T47D (cell line): ENCODE data around the gene FOXE1.
A peak's percentile ranks its signal among the peaks of the same experiment; 100 is the strongest.

Experiments
- DNase-seq, 2 experiments: peaks; one replicate each; pipeline versions ENCODE4 v3.0.0 to v3.0.0-alpha.2; 2011 to 2012; ENCODE audit warnings: low read depth in 1 of 2, low spot score in 1 of 2
- JUND ChIP-seq: IDR thresholded peaks from 2 replicates; pipeline ENCODE4 v1.6.1; 2012; ENCODE audit warnings: low read depth
- in situ Hi-C: cut with HindIII; loops from 2 replicates; pipeline ENCODE4 v1.10.0; 2016; ENCODE audit warnings: low sequenced_read_pairs, low pct_unique_long_range_greater_than_20kb

Gene FOXE1

DNA sequence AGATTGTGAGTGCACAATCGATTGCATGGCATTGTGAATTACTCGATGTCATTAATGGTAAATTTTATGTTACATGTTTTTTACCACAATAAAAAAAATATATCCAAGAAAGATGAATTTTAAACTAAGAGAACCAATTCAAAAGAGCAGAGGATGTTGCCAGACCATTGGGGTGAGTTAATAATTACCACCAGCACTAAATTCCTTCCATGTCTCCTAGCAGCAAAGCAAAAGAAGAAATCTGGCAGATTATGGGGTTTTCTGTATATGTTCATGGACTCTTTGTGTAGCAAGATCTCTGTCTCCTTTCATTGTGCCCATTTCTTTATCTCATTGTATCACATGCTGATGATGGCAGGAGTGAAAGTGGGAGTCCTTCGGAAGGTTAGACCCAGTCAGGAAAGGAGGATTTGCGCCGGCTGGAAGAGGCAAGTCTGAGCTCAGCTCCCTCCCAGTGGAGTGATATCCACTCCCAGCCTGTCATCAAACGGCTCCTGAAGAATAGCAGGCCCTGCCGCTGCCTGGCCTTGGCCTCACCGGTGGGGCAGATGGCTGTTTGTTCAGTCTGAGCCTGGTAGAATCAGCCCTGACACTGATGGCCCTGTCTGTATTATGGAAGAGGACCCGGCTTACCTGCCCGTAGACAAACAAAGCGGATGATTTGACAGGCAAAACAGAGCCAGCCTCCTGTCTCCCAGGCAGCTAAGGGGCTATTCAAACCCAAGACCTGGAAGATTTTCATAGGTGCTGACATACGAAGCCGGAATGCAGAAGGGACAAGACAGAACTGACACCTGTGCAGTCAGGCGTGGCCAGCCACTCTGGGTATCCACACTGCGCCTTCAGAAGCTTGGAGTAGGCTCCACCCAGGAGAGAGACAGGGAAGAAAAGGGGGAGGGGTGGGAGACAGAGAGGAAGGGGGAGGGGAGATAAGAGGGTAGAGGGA is 21.9 kb upstream of the FOXE1 start:
- TF ChIP-seq JUND: no peak
- DNase-seq: no peak
- in situ Hi-C loops: no loop called here

DNA sequence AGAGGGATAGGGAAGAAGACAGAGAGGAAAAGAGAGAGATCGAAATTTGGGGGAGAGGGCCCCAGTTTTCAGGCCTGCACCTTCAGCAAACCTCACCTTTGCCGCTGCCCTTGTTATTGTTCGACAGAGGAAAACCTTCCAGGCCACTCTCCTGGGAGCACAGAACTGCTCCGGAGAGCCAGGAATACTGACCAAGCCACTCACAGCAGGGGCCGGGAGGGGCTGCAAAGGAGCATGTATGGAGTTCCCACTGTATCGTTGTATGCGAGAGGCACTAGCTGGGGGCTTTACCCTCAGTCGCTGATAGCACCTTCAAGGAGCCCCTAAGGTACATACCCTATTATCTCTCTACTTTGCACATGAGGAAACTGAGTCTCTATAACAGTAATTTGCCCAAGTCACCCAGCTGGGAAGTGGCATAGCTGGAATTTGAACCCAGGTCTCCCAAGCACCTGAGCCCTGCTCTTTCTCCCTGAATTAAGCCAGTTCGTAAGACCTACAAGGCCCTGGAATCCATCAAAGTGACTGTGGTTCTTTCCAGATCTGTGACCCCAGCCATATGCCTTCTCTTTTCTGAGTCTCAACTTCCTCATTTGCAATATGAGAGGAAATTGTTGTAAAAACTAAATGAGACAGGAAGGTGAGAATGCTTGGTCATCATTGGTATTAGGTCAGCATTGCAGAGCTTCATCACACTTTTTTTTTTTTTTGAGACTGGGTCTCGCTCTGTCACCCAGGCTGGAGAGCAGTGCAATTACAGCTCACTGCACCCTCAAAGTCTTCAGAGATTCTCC is 21.0 kb upstream of the FOXE1 start:
- no peak for TF ChIP-seq JUND
- DNase-seq: no peak

DNA sequence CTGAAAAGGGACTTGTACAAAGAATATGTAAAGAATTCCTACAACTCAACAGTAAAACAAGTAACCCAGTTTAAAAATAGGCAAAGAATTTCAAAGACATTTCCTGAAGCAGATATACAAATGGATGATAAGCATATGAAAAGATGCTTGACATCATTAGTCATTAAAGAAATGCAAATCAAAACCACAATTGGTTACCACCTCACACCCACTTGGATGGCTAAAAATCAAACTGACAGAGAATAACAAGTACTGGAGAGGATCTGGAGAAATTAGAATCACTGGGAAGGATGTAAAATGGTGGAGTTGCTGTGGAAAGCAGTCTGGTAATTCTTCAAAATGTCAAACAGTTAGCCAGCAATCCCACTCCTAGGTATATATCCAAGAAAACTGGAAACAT is 12.5 kb upstream of the FOXE1 start:
- in situ Hi-C loops: no loop called here
- TF ChIP-seq JUND: no peak
- no peak for DNase-seq

More for the DNA sequence above, 21.0 kb upstream of the FOXE1 start:
- in situ Hi-C loops: no loop called here

DNA sequence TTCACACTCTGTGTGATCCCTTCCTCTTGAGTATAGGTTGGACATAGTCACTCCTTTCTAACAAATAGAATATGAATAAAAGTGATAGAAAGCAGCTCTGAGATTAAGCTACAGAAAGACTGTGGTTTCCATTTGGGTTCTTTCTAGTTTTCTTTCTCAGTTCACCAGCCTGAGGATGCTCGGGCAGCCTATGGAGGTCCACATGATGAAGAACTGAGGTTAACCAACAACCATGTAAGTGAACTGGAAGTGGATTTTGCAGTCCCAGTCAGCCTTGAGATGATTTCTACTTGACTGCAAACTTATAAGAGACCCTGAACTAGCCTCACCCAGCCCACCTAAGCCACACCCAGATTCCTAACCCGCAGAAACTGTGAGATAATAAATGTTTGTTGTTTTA is 10.1 kb upstream of the FOXE1 start:
- in situ Hi-C loops: no loop called here
- no peak for DNase-seq
- no peak for TF ChIP-seq JUND

DNA sequence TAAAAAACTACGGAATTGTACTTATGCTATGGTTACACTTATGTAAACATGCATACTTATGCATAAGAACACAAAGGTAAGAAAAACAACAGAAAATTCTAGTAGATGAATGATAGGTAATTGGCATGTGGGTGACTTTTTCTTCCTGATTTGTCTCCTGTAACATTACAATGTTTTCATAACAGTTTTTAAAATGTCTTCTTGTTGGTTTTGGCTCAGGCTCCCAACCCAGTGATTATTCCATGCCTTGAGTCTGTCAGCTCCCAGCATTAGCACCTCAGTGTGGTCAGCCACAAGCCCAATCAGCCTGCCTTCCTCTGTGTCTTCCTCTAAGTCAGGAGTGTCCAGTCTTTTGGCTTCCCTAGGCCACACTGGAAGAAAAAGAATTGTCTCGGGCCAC is 7.9 kb upstream of the FOXE1 start:
- peak in 1 of 2 experiments; percentile 13 for DNase-seq
- in situ Hi-C loops: no loop called here
- TF ChIP-seq JUND: no peak

DNA sequence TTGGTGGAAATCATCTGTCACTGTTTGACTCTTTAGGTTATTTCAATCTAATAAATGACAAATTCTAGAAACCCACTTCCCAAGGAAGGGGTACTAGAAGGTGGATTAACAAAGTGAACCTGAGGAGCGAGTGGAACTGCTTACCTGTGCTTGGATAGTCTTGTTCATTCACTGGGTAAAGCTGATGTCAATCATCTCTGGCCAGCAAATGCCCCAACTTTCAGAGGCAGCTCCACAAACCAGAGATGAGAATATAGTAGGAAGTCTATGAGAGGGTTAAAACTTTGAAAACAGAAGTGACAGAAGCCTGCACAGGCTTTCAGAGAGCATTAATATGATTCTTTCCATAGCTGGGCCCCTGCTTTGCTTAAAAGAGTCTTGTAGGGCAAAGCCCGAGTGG is 7.3 kb upstream of the FOXE1 start:
- TF ChIP-seq JUND: no peak
- in situ Hi-C loops: no loop called here
- DNase-seq: peak in 1 of 2 experiments; percentile 39

DNA sequence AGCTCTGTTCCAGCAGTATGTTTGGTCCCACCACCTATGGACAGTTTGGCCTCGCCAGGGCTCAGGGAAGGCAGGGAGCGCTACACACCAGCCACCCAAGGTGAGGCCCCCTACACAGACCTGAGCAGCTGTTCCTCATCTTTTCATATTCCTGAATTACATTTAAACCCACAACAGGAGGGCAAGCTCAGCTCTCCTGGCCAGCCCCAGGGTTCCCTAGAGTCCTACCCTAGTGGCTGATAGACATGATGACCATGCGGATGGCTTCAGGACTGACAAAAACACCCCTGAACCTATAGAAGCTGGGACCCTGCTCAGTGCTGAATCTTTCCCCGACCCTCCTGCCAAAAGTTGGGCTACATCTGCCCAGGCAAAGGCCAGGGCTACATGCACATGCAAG is 6.7 kb upstream of the FOXE1 start:
- in situ Hi-C loops: no loop called here
- no peak for DNase-seq
- no peak for TF ChIP-seq JUND

DNA sequence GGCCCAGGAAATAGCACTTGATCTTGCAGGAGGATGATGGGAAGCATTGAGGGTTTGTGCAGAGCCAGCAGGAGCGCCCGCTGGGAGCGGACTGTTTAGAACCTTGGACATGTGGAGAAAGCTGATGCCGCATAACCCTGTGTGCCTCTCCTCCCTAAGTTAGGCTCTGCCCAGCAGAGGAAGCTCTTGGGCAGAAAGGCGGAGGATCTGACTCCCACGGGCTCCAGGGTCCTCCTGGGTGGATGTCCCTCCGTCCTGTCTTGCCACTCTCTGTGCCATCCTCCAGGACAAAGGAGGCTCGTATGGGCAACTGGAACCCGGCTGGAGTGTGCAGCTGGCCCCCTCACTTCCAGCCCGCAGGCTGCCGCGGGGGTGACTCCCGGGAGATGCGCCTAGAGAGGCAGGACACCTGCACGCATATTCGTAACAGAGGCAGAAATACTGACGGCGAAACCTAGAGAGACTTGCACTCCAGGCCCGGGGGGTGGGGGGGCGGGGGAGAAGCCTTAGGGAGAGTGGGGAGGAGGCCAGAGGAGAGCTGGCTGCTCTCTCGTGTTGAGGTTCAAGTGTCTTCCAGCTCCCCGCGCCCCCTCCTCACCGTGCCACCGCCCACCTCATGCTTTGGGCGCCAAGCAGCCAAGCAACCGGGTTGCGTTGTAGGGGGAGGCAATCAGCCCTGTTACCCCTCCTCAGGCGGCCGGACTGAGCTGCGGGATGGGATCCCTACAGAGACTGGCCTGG is 5.4 kb upstream of the FOXE1 start:
- in situ Hi-C loops: no loop called here
- TF ChIP-seq JUND: no peak
- no peak for DNase-seq

DNA sequence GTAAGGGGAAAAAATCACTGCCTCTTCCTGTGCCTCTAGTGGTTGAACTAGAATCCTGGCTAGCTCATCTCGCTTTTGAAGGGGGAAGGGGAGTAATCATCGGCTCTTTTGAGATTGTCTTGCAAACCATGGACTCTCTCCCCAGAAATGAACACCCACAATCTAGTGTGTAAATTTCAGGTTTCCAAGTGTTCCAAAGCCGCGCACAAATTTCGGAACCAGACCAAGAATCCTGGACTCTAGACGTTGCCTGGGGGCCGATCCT is 4.9 kb upstream of the FOXE1 start:
- in situ Hi-C loops: no loop called here
- no peak for TF ChIP-seq JUND
- DNase-seq: no peak

DNA sequence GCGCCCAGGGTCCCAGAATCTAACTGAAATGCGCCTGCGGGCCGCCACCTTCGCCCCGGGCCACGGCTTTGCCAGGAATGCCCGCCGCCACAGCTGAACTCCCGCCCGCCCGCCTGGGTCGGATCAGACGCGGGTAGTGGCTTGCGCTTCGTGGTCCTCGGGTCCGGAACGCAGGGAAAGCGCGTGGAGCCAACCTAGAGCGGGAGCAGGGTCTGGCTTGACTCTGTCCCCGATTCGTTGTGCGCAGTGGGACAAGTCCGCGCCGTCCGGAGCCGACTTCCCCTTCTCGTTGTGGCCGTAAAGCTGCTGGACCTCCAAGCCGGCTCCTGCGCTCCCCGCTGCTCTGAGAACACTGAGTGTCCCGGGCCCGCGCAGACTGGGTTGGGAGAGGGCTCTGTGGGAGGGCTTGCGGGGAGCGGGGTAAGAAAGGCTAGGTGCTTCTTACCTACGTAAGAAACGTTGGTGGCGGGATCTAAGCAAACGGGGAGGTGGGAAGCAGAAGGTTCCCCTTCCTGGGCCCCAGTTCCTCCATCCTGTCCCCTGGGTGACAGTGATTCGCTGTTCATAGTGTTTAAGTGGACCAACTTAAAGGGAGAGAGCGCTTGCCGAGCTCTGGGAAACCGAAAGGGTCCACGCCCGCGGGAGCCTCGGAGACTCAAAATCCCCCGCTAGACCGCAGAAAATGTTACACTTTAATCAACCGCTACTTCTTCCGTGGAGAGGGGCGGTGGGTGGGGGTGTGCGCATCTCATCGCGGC is 4.4 kb upstream of the FOXE1 start:
- in situ Hi-C loops: no loop called here
- TF ChIP-seq JUND: no peak
- DNase-seq: no peak

DNA sequence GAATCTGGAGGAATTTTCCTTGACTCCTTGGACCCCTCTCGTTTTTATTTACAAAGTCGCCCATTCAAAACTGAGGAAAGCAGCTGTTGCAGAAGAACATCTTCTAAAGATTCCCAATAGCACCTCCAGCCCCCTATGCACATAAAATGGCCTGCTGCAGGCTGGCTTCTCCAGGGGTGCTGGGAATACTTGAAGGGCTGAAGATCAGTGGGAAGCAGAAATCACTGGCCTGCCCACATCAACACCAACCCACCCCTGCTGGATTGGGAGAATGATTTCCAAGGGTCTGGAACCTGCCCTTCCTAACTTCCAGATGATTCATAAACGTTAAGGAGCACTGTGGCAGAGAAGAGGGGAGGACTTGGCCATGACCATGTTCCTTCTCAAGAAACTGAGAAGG is 3.0 kb upstream of the FOXE1 start:
- in situ Hi-C loops: no loop called here
- TF ChIP-seq JUND: no peak
- no peak for DNase-seq

DNA sequence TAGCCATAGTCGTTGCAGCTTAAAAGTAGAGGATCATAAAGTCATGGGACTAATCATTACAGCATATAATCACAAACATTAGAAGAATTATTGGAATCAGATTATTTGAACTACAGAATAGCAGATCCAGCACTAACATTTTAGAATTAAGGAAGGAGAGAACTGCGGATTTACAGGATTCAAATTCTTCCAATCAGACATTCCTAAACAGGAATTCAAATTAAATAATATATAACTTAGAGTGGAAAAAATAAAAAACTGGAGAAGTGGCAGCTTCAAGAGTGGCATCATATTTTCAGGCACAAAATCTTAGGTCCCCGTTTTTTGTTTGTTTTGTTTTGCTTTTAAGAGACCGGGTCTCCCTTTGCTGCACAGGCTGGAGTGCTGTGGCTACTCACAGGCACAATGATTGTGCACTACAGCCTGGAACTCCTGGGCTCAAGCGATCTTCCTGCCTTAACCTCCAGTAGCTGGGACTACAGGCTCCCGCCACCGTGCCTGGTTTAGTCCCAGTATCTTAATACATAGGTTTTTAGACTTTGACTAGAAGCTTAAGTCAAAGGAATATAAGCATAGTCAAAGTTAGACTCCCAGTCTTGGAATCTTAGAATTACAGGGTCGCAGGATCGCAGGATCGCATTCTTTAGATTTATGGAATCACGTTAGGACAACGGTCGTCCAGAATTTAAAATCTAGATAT is 2.1 kb upstream of the FOXE1 start:
- in situ Hi-C loops: no loop called here
- TF ChIP-seq JUND: no peak
- DNase-seq: no peak
